Raji (cell line): ENCODE data around the gene SYT4.

Experiments
- POLR2A ChIP-seq: IDR thresholded peaks from 2 replicates; pipeline ENCODE4 v1.6.1; 2011; ENCODE audit warnings: low read depth, low read length, control low read depth; ENCODE audit not compliant: insufficient read depth

SYT4 gene

GRCh38 chr18:43277164-43277600, at the start of gene SYT4:
SYT4 (minus strand) TSS chr18:43277490; CDS start chr18:43277281, 209 bp downstream.
- no peak for TF ChIP-seq POLR2A

GRCh38 chr18:43322132-43322531, 44.8 kb upstream of the SYT4 start:
- TF ChIP-seq POLR2A: no peak

- TF ChIP-seq POLR2A: no peak
These were observed 37.7 kb upstream of the SYT4 start for GRCh38 chr18:43314941-43315340.

GRCh38 chr18:43312891-43313290, 35.6 kb upstream of the SYT4 start:
- TF ChIP-seq POLR2A: no peak

- TF ChIP-seq POLR2A: no peak
These were observed 32.9 kb upstream of the SYT4 start for GRCh38 chr18:43310239-43310638.

- no peak for TF ChIP-seq POLR2A
These were observed 26.1 kb upstream of the SYT4 start for GRCh38 chr18:43303376-43303775.

- no peak for TF ChIP-seq POLR2A
These were observed 6.0 kb upstream of the SYT4 start for GRCh38 chr18:43283299-43283698.

- no peak for TF ChIP-seq POLR2A
These were observed 1.9 kb upstream of the SYT4 start for GRCh38 chr18:43279015-43279744.

- TF ChIP-seq POLR2A: no peak
These were observed 1.1 kb upstream of the SYT4 start for GRCh38 chr18:43278355-43278754.

GRCh38 chr18:43276491-43276890, 799 bp downstream of the SYT4 start:
- no peak for TF ChIP-seq POLR2A

- TF ChIP-seq POLR2A: no peak
These were observed 1.7 kb downstream of the SYT4 start for GRCh38 chr18:43275546-43275945.

GRCh38 chr18:43274526-43274925, 2.8 kb downstream of the SYT4 start:
- TF ChIP-seq POLR2A: no peak

GRCh38 chr18:43271593-43272432, 5.5 kb downstream of the SYT4 start:
- no peak for TF ChIP-seq POLR2A

GRCh38 chr18:43267818-43268217, 9.5 kb downstream of the SYT4 start:
- TF ChIP-seq POLR2A: no peak

GRCh38 chr18:43265465-43265864, 11.8 kb downstream of the SYT4 start:
- no peak for TF ChIP-seq POLR2A

GRCh38 chr18:43248610-43249249, 28.6 kb downstream of the SYT4 start:
- TF ChIP-seq POLR2A: no peak
